H1 (cell line): ENCODE data around the gene HARS2.

Source experiments
- CTCF ChIP-seq, 3 experiments: IDR thresholded peaks; 1 replicate in 2 of 3; 2 replicates in 1 of 3; pipeline versions ENCODE4 v1.5.1 to v1.6.1; 2011; ENCODE audit warnings: low read length in 3 of 3, mild to moderate bottlenecking in 3 of 3, inconsistent platforms in 2 of 3, low read depth in 1 of 3, moderate library complexity in 1 of 3; ENCODE audit not compliant: insufficient read depth in 1 of 3; ENCODE audit errors: control extremely low read depth in 1 of 3
- POLR2A ChIP-seq, 2 experiments: IDR thresholded peaks; 1 replicate in 1 of 2; 2 replicates in 1 of 2; pipeline ENCODE4 v1.6.1; 2011; ENCODE audit warnings: low read depth in 2 of 2, low read length in 2 of 2, mild to moderate bottlenecking in 2 of 2; ENCODE audit errors: control extremely low read depth in 1 of 2
- RFX5 ChIP-seq: IDR thresholded peaks from 2 replicates; pipeline ENCODE4 v1.6.1; 2011; ENCODE audit warnings: low read depth, low read length, improper control_type of control experiment, borderline replicate concordance
- SUZ12 ChIP-seq: fragments of 200-600 bp; sonication (generic); IDR thresholded peaks from 2 replicates; pipeline ENCODE4 v1.6.1; 2012; ENCODE audit warnings: mild to moderate bottlenecking, inconsistent platforms, low read length, moderate library complexity, mixed read lengths

DNA sequence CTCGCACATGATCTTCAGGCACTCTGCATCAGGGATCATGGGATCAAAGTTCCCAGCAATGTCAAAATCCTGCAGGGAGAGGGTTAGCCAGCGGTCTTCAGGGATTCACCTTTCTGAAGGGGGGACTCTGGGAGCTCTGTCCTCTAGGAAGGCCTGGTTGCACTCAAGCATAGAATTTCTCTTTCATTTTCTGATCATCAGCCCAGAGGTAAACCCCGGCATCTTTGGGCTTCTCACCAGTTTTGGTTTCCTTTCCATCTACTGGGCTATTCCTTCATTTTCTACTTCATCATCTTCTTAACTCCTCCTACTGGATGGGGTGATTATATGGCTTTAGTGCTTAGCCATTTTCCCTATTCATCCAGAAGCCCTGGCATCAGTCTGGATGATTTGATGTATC lies 13.3 kb upstream of the HARS2 start:
- TF ChIP-seq CTCF (IDR thresholded peaks at IDR 0.05; ENCODE audit: control extremely low read depth in 1 of 3, insufficient read depth in 1 of 3, low read depth in 1 of 3, low read length in 3 of 3) (no peak), POLR2A (IDR thresholded peaks at IDR 0.05; ENCODE audit: control extremely low read depth in 1 of 2, low read depth in 2 of 2, low read length in 2 of 2) (no peak), SUZ12 (no peak), RFX5 (no peak)
